Measurements from ENCODE around the gene GALNT6.

- TF ChIP-seq CTCF (IDR thresholded peaks at IDR 0.05), result no peak
- TF ChIP-seq POLR2A (IDR thresholded peaks at IDR 0.05), result no peak
Observed at GRCh38 chr12:51374856-51375255, 16.4 kb downstream of the GALNT6 start.

All from lower leg skin (tissue), 3 donors.